HG03460 (cell line): ENCODE results near the gene PLXNA2.

ENCODE experiments used
- ATAC-seq: cut with Tn5 transposase; IDR thresholded peaks from one replicate; pipeline ENCODE4 v1.9.1; 2021; ENCODE audit not compliant: unreplicated experiment

Gene PLXNA2

DNA sequence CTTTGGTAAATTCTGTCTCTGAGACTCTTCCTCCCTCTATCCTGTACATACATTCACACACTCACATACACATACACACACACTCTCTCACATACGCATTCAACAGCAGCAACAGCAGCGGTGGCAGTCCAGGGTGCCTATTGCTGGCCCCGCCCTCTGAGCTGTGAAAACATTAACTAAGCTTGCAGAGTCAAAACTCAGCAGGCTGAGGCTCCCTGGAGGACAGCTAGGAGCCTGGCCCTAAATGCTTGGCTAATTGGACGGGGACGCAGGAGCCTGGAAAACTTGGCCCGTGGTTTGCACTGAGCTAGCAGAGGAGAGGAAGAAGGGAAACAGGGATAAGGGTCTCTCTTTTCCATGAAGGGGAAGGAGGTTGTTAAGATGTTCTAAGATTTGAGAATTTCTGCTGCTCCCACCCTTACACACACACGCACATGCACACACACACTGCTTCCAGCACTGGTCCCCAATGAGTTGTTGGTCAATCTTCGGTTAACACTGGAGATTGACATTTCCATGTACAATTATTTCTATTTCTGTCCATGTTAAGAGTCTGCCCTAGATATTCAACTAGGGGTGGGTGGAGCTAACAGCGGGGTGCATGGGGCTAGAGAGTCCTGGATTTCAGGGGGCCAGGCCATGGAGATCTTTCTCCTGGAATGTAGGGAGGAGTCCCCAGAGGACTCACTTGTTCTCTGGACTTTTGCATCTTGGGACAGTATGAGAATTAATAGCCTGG, 94.2 kb downstream of the PLXNA2 start:
- ATAC-seq: no peak

GRCh38 chr1:208149213-208149612, 95.0 kb downstream of the PLXNA2 start:
- ATAC-seq: no peak

- no peak for ATAC-seq
Measured at GRCh38 chr1:208148380-208148779, 95.8 kb downstream of the PLXNA2 start.

- ATAC-seq: no peak
Measured at GRCh38 chr1:208146650-208147049, 97.5 kb downstream of the PLXNA2 start.

- no peak for ATAC-seq
Measured at GRCh38 chr1:208145167-208145566, 99.0 kb downstream of the PLXNA2 start.

DNA sequence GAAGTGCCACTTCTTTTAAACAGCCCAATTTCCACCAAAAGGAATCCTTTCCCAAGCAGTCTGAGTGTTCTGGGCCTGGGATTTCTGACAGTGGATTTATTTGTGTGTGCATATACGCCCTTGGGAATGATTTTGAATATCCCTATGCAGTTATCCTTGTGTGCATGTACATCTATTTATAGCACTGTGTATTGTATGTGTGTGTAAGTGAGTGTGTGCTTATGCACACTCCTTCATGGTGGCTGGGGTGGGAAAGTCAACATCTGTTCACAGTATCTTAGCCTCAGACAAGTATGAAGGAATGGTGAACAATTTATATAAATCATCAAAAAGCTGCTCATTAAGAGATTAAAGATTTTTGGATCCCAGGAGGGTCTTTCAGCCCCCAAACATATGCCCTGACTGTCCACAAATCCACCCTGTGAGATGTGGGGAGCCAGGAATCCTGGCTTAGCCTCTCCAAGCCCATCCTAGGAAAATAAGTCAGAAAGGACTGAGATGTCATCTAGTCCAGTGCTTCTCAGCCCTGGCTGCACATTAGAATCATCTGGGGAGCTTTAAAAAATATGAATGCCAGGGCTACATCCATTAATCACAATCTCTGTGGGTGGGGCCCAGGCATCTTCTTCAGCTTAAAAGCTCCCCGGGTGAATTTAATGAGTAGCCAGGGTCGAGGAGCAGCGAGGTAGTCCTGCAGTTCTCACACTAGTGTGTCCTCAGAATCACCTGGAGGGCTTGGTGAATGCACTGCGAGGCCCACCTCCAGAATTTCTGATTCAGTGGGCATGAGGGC, 101.4 kb downstream of the PLXNA2 start:
- no peak for ATAC-seq

DNA sequence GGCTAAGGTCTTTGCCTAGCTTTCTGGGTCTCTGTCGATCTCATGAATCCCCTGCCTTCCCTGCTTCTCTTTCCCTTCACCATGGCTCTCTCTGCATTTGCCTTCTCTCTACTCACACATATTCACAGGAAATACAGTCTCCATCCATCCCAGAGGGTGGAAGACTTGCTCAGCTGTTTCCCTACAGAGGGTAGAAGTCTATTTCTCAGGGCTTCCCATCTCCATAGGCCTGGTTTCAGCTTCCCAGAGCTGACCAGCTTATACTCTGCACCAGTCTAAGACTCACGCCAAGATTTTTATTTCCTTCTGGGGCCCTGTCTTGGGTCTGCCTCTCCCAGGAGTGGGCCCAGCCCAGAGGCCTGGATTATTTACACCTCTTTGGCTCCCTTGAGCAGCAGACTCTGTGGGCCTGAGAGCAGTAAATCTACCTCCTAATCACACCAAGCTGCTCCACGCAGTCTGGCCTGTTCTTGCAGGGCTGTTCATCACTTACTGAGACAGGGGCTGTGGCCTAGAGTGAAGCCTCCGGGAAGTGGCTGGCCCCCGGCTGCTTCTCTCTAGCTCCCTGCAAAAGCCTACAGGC, 102.5 kb downstream of the PLXNA2 start:
- ATAC-seq: no peak

- ATAC-seq: no peak
Measured at GRCh38 chr1:208139434-208140045, 104.6 kb downstream of the PLXNA2 start.

DNA sequence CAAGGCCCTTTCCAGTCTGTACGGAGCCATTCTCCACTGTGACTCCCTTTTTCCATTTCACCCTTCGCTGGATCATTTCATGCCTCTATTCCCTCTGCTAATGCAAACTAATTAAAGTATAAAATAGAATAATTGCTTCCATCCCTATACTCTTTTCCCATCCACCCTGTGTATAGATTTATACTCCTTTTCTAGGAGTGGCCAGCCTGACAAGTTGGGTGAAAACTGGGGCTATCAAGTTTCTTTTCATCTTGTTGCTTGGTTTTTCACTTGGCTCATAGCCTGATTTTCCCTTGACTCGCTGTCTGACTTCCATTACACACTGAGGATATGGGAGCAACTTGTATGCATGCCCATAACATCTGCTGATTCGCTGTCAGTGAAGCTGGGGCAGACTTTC, 107.0 kb downstream of the PLXNA2 start:
- ATAC-seq: no peak

DNA sequence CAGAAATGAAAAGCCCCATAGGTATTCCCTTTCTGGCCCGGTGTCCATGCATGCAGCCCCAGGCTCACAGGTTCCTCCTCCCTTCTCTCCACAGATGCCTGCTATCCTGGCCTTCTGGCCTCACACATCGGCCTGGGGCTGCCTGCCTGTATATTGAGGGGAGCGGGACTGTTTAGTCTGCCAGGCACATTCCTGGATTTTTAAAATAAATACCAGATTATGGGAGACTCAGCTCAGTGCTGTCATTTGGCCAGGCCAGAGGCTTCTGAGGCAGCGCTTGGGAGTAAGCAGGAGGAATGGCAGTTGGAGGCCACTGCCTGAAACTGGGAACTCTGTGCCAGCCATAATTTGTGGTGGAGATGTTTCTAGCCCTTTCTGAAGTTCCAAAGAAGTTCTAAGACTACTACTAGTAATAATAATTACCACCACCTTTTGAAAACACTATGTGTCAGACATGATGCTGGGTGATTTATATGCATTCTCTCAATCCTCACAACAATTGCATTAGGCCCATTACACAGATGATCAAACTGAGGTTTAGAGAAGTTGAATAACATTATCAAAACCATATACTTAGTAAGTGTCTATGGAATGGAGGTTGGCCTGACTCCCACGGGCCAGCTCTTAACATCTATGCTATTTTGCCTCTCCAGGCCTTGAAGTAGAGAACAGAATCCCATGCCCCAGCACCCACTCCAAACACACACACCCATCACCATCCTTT, 107.6 kb downstream of the PLXNA2 start:
- ATAC-seq: no peak

GRCh38 chr1:208135354-208135753, 108.8 kb downstream of the PLXNA2 start:
- ATAC-seq: no peak

DNA sequence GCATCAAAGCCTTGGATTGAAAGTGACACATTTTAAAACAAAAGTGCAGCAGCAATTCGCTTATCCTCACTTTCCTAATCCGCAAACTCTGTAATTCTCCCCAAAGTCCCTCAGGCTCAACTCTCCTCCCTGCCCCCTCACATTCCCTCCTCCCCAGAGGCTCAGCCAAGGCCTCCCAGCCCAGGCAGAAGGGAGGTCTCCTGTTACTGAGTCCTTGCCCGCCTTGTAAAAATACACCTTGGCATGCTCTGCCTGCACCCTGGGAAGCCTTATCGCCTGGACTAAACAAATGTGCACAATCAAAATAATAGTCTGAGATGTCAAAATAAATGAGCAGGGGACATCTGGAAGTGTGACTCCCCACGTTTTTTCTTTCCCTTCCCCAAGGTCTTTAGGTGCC, 109.7 kb downstream of the PLXNA2 start:
- no peak for ATAC-seq

GRCh38 chr1:208133355-208133754, 110.8 kb downstream of the PLXNA2 start:
- ATAC-seq: no peak

GRCh38 chr1:208132287-208132882, 111.8 kb downstream of the PLXNA2 start:
- peak; percentile 81 for ATAC-seq

DNA sequence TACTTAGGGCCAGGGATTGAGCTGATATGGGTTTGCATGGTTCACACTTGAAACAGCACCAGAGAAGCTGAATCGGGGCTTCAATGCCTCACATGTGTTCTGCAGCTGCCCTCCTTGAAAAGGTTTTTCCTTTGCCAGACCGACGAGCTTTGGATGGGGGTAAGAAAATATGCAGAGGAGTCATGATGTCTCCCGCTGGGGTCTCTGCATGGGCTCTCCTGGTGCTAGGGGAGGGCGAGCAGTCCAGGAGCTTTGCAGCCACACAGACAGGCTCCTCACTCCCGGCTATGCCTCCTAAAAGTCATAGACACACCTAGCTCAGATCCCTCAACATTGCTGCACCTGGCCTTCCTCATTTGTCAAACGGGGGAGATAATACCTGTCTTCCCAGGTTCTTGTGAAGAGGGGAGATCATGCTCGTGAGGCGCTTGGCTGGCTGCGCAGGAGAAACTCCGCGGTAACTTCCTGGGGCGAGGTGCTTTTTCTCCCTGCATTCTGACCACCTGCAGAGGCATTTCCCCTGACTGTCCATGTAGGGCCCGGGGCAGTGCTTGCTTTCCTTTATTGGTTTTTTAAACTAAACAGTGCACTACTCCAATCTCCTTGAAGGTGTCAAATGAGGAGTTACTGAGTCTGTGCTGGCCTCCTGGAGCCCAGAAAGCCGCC, 112.4 kb downstream of the PLXNA2 start:
- ATAC-seq: peak; percentile 21

- no peak for ATAC-seq
Measured at GRCh38 chr1:208129487-208129886, 114.7 kb downstream of the PLXNA2 start.

DNA sequence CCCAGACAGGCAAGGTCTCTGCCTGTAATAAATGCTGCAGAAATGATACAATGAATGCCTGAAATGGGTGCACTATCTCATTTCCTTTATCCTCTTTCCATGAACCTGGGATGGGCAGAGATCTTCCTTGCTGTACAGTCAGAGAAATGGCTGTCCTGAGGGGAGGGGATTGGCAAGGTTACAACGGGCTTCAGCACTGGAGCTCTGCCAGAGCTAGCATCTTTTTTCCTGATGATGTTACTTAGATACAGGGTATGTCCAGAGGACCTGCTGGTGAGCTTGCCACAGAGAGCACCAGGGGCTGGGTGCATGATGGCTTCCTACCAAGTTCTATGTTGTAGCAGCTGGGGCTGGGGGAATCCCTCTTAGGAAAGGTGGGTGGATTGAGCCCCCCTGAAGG, 115.1 kb downstream of the PLXNA2 start:
- no peak for ATAC-seq

GRCh38 chr1:208127792-208128529, 116.2 kb downstream of the PLXNA2 start:
- ATAC-seq: no peak

DNA sequence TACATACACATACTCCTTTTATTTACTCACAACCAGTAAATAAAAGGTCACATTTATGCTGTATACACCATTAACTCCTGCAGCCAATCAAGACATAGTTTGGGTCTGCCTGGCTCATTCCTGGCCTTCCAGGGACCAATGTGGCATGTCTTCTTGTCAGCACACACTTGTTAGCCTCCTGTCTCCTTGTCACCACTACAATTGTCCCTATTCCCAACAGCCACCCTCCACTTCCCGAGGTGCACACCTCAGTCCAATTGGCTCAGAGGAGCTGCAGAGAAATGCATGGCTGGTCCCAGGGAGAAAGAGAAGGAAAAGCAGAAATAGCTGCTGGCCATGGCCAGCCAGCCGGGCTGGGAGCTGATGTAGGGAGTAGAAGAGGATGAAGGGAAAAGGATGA, 116.9 kb downstream of the PLXNA2 start:
- ATAC-seq: no peak
